ENCODE results near the gene FHAD1.
"Not testable (repeated sequence)": the region's sequence is repeated elsewhere in the genome, so short reads cannot be mapped to it uniquely, and the experiment has no call there.

The FHAD1 gene

DNA sequence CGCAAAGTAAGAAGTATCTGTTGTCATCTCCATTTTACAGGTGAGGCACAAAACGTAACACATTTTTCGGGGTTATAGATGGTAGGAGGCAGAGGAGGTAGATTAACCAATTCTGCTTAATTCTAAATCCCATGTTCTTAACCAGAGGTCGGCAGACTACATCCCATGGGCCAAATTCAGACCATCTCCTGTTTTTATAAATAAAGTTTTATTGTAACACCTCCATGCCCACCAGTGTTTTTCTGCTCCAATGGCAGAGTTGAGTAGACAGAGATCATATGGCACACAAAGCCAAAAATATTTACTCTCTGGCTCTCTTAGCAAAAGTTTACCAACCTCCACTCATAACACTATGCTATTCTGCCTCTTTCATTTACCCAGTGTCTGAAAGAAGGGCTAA lies 30.9 kb downstream of the FHAD1 start:
- DNase-seq: no peak

DNA sequence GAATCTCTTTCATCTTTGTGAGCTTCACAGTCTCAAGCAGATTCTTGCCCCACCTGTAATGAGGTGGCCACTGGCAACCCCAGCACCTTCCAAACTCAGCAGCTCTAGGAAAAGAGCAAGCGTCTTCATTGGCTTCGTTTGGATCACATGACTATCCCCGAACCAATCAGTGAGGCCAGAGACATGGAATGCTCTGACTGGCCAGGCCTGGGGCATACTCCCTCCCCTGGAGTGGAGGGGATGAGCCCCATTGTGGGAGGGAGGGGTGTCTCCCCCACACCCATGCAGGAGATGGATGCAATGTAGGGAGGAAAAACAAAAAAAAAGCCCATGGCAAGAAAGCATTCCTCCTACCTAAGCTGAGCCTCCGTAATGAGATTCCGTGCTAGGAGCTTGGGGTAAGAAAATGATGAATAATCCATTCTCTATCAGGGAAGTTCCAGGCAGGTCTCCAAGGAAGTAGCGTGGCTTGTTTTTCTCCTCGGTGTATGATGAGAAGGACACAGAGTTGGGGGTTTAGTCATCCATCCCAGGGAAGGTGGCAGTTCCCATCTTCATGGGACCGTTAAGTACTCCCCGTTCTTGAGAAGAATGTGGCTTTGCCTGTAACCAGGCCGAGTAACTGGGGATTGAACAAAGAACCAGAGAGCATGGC lies 32.7 kb downstream of the FHAD1 start:
- no peak for DNase-seq

DNA sequence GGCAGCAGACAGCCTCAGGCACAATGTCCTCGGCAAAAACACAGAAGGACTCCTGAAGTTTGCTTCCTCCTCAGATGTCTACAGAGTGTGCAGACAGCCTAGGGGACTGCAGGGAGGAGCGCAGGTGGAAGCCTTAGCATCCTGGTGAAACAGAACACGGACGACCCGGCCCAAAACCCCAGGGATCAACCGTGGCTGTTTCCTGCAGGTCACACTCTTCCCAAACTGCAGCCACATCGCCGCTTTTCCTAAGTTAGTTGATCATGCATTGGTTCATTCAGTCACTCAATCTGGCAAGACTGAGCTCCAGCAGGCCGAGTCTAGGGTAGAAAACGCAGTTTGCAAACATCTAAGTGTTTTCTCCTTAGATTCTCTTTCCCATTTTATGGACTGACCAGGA lies 33.4 kb downstream of the FHAD1 start:
- DNase-seq: no peak

DNA sequence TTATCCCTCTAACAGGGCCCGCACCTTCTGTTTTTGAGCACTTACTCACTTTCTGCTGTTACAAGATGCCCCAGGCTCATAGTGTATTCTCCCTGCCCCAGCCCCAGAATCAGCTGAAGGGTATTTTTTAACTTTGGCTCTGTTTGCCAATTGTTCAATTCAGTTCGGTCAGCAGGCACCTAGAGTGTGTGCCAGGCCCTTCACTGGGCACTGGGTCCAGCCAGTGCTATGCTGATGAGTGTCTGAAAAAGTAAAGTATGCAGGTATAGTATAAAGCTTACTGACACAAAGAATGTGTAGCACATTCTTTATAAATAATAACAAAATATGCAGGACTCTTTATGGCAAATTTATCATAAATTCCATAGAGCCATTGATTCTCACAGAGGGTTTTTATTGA lies 35.0 kb downstream of the FHAD1 start:
- DNase-seq: no peak

DNA sequence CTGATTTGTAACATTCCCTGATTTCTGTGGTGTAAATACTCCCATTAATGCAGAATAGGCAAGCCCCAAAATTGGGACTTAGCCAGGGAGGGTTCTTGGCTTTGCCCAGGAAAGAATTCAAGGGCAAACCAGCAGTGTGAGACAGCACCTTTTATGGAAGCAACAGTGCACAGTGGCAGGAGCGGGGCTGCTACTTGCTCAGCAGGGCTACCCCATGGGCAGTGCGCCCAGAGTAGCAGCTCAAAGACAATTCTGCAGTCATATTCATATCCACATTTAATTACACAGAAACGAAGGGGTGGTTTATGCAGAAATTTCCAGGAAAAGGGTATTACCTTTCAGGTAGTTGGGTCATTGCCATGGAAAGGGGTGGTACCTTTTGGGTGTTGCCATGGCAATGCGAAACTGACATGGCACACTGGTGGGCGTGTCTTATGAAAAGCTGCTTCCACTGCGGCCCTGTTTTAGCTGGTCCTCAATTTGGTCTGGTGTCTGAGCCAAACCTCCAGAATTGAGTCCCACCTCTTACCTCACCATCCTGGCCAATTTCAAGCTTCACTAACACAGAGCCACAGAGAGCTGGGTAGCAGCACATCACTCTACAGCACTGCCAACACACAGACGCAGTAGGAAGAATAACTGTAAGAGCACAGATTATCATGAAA lies 35.9 kb downstream of the FHAD1 start:
- no peak for DNase-seq

DNA sequence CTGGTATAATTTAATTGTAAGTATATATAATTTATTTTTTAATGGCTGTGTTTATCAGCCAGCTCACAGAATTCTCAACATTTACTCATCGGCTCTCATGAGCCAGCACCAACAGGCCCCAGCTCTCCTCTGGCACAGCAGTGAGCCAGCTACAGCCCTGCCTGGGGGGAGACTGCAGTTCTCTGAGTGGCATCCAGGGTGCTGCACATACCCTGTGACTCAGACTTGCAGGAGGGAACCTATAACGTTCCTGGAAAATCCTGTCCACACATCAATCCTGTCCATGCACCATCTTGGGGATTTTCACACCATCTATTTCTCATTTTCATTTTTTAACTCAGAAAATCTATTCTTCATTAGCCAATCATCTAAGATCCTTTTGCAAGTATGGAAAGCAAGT lies 36.5 kb downstream of the FHAD1 start:
- no peak for DNase-seq

DNA sequence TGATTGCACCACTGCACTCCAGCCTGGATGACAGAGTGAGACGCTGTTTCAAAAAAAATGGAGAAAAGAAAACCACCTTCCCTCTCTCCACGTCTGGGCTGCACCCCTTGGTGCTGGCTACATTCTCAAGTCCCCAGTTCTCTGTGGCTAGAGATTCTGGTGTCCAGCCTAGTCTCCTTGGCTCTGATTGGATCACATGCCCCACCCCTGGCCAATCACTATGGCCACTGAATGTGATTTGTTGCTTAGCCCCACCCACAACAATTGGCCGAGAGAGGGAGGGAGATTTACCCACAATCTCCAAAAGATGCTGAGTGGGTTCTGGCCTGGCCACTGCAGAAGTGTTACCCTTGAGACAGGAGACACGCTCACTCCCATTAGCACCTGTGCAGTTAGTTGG lies 39.4 kb downstream of the FHAD1 start:
- DNase-seq: no peak

DNA sequence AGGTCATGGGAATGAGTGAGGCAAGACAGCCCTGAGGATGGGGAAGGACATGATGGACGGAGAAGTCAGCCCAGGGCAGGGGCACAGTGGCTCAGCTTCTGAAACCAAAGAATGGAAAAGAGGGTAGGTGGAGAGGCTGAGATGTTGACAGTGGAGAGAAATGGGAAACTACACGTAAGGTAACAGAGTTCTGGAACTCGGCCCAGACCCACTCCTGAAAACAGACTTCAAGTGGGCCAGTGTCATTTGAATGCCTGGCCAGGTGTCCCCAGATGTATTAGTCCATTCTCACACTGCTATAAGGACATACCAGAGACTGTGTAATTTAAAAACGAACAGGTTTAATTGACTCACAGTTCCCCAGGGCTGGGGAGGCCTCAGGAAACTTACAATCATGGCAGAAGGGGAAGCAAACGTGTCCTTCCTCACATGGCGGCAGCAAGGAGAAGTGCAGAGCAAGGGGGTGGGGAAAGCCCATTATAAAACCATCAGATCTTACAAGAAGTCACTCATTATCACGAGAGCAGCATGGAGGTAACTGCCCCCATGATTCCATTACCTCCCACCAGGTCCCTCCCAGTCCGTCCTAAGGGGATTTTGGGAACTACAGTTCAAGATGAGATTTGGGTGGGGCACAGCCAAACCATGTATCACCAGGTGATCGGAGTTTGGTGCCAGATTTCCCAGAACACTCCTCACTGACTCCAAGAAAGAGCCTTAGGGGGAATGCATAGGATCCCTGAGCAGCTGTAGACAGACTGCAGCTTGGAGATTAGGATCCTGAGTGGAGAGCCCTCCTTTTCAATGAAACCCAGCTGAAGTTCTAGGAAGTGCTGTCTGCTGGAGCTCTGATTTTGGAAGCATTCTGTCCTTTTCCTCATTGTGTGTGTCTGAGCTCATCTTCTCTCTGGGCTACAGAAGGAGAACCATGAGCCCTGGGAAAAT lies 40.3 kb downstream of the FHAD1 start:
- no peak for DNase-seq

DNA sequence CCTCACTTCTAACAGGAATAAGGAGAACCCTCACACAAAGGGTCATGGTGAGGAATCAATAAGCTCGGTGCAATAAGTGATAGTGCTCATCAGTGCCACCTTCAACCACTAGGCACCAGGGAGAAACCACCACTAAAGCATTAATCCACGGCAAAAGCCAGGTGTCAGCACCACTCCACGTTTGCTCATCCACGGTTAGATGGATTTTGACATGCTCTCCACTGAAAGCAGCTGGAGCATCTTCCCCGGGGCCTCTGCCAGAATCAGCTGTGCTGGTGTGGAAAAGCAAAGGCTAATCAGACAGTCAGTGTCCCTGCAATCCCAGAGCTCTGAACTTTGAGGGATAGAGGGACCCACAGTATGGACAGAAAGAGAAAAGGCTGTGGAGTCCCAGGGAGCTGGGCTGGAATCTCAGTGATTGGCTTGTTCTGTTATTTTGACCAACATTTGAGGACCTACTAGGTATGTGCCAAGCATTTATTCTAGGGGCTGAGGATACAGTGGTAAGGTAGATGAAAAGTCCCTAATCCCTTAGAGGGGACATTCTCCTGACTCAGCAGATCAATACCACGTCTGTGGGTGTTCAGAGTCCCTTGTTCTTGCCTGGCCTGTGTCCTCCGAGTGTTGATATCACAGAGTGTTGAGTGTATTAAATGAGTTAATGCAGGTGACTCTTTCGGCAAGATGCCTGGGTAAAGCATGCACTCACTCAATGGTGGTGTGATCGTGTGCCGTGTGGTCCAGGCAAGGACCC lies 41.3 kb downstream of the FHAD1 start:
- DNase-seq: peak; percentile 49

DNA sequence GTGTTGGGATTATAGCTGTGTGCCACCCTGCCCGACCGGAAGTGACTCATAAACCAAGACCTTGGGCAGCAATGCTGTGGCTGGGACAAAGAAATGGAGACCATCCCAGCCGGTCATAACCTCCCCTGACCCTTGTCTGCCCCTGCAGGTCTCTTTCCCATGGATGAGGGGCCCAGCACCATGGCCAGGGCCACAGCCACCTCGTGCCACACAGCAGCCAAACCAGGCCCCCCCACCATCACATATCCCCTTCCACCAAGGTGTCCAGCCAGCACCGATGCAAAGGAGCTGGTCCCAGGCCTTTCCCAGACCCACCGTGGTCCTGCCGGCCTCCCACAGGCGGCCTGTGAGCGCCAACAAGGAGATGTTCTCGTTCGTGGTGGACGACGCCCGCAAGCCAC lies 42.2 kb downstream of the FHAD1 start:
- no peak for DNase-seq

DNA sequence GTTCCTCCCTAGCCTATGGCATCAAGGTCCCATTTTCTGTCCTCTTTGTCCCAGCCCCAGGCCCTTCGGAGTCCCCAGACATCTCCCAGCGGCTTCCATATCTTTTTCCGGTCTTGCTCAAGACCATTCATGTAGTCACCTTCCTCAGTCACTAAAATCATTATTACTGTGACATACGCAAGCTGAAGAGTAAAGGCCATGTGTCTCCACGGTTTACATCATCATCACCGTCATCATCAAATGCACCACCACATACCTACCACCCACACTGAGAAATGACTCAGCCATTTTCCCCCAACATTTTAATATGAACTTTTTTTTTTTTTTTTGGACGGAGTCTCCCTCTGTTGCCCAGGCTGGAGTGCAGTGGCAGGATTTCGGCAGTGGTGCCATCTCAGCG lies 43.4 kb downstream of the FHAD1 start:
- DNase-seq: no peak

DNA sequence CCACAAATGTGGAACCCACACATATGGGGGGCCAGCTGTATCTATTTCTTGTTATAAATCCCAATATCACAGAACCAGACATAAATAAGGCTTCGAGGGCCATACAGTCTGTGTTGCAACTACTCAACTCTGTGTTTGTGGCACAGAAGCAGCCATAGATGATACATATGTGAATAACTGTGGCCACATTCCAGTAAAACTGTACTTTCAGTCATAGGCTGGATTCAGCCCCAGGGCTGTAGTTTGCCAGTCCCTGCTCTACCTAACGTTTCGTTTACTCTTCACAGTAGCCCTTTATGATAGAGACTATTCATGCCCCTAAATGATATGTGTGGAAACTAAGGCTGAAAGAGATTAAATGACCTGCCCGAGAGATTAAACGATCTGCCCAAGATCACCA lies 48.7 kb downstream of the FHAD1 start:
- DNase-seq: no peak

DNA sequence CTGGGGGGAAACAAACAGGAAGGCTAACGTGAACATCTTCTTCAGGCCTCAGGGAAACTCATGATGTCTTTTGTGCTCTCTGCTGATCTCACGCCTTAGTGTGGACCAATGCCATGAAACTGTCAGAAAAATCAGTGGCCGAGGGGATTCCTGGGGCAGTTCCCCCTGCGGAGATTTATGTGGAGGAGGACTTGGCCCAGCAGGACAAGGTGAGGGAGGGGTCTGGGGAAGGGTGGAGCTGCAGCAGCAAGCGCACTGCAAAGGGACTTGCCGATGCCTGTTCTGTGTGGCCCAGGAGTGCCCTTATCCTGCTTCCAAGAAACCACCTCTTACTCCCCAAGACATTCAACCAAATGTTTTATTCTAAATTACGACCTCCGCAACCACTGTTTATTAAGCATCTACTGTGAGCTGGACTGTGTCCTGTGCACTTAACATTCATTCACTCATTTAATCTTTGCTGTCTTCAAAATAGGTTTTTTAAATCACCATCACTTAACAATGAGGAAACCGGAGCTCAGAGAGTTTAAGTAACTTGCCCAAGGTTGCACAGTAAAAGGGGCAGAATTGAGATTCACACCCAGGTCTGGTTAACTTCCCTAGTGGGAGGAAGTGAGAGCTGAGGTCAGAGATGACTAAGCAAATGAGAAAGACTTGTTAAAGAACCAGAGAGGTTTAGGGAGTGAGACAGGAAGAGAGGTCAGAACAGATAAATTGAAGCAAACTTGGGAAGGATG lies 49.7 kb downstream of the FHAD1 start:
- no peak for DNase-seq

DNA sequence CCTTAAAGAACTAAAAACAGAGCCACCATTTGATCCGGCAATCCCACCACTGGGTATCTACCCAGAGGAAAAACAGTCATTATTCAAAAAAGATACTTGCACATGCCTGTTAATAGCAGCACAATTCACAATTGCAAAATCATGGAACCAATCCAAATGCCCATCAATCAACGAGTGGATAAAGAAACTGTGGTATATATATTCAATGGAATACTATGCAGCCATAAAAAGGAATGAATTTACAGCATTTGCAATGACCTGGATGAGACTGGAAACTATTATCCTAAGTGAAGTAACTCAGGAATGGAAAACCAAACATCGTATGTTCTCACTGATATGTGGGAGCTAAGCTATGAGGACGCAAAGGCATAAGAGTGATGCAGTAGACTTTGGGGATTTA lies 51.0 kb downstream of the FHAD1 start:
- not testable (repeated sequence) for DNase-seq

DNA sequence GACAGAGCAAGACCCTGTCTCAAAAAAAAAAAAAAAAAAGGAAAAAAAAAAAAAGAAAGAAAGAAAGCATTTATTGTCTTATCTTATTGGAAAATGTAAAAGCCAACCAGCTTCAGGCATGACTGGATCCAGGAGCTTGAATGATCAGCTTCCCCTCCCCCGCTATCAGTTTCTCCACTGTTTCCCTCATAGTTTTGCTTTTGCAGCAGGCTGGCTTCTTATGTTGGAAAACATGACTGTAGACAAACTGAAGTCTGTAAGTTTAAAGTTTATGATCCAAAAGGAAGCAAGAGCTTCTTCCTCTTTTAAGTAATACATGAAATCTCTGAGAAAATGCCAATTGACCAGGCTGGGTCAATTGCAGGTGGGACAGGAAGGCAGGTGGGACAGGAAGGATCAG lies 52.2 kb downstream of the FHAD1 start:
- DNase-seq: no peak

DNA sequence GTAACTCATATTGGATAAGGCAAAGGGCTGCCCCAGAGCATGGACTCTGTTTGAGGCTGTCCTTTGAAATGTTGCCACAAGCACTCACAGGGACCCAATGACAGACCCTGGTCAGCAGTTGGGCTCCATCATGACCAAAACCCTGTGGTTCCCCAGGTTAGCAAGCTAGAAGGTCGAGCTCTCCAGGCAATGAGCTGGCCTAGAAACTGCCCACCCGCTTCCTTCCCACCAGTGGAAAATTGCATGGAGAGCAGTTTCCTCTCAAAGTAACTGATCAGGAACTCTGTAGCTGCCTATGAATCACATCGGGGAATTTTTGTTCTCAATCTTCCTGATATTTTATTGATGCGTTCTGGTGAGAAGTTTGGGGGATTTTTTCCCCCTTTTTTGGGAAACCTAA lies 52.8 kb downstream of the FHAD1 start:
- no peak for DNase-seq

DNA sequence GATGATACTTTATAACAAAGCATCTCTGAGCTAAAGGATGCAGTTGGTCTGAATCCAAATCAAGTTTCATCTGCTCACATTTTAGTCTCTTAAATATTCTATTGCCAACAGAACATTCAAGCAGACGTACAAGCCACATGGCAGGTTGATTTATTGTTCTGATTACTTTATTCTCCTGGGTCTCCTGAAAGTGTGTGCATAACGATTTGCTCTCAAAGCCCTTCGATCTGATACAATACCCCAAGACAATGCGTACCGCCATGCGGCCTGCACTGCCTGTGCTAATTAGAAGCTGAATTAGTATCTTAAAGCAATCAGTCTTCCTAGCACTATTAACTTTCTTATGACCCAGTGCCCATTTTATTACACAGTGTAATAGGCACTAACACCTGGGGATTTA lies 56.9 kb downstream of the FHAD1 start:
- DNase-seq: no peak

DNA sequence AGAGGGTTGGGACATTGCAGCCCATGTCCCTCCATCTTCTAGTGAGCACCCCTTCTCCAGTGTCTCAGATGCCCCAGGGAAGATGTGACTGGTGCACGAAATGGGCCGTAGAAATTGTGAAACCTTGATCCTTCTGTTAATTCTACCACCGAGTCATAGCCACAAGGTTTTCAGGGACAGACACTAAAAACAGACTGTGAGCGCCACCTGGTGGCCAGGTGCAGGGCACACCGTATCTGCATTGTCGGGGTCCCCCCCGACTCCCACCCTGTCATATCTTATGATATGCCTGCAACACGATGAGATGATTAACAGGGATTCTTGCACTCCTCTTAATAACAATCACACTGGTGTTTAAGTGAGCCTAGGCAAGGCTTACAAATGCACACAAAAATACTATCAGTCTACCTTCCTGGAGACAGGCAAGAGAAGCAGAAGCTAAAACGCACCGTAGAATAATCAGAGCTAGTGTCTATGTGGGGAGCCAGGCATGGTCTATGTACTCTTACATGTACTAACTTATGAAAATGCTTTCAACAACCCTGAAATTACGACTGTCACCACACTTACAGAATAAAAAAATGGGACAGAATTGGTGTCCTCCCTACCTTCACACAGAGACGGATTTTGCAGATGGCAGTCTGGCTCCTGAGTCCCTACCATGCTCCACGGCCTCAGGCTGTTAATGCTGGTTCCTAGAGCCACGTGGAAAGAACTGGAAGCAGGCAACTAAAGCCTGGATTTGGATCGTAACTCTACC lies 57.9 kb downstream of the FHAD1 start:
- peak; percentile 90 for DNase-seq

DNA sequence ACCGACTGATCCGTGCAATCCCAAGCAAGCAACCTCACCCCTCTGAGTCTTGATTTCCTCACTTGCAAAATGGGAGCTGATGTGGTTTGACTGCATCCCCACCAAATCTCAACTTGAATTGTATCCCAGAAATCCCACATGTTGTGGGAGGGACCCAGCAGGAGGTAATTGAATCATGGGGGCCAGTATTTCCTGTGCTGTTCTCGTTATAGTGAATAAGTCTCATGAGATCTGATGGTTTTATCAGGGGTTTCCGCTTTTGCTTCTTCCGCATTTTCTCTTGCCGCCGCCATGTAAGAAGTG lies 58.4 kb downstream of the FHAD1 start:
- no peak for DNase-seq

DNA sequence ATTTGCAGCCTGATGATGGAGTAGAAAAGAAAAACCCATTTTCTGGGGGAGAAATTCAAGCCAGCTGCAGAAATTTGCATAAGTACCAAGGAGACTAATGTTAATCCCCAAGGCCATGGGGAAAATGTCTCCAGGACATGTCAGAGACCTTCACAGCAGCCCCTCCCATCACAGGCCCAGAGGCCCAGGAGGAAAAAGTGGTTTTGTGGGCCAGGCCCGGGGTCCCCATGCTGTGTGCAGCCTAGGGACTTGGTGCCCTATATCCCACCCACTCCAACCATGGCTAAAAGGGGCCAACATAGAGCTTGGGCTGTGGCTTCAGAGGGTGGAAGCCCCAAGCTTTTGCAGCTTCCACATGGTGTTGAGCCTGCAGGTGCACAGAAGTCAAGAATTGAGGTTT lies 59.3 kb downstream of the FHAD1 start:
- not testable (repeated sequence) for DNase-seq

DNA sequence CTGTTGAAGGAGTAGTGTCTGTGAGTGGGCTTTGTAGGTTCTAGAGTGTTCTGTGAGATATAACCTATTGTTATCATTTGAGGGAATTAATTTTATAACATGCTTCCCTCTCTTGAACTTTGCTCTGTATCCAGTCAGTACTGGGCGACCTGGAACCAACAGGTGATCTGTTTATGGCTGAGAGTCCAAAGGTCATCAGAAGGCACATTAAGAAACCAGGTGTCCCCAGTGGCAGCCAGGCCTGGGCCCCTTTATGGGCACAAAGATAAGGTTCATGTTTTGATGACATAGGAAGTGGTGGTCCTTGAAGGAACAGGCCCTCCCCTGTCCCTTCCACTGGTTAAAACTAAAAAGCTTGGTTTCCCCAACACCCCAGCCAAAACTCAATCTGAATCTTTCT lies 61.1 kb downstream of the FHAD1 start:
- DNase-seq: no peak

DNA sequence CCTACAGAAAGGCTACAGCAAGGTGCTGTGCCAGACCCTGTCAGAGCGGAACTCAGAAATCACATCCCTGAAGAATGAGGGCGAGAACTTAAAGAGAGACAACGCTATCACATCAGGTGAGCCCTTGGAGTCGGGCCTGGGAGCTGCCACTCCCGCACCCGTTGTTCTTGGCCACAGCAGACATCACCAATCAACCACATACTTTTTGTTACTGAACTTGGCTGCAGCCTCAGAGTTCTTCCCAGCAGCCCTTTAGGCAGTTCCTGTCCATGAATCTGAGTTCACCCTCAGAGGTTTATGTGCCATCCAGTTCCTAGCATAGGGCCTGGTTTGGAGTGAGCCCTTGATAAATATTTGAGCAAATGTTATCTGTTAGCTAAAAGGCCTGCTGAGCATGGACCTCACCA lies 61.6 kb downstream of the FHAD1 start:
- no peak for DNase-seq
